ENCODE data around the gene ARL6IP1.

GRCh38 chr16:18841833-18842525 is 40.6 kb upstream of the ARL6IP1 start:
- TF ChIP-seq CTCF (IDR thresholded peaks at IDR 0.05) (no peak), POLR2A (IDR thresholded peaks at IDR 0.05) (no peak), EP300 (IDR thresholded peaks at IDR 0.05) (no peak)
